ENCODE data around the gene ELSPBP1.

ELSPBP1 gene

GRCh38 chr19:48041877-48042580 lies 47.6 kb downstream of the ELSPBP1 start:
- no peak for TF ChIP-seq YY1 (IDR thresholded peaks at IDR 0.05; ENCODE audit: low read depth)
- no peak for TF ChIP-seq TAF1 (IDR thresholded peaks at IDR 0.05; ENCODE audit: low read depth)
- no peak for TF ChIP-seq FOXM1 (IDR thresholded peaks at IDR 0.05; ENCODE audit: borderline replicate concordance, low read depth)
- no peak for TF ChIP-seq EP300 (IDR thresholded peaks at IDR 0.05; ENCODE audit: borderline replicate concordance)
- TF ChIP-seq CEBPB (IDR thresholded peaks at IDR 0.05): no peak
- no peak for TF ChIP-seq CREB1 (IDR thresholded peaks at IDR 0.05; ENCODE audit: low read depth)
- TF ChIP-seq RAD21 (IDR thresholded peaks at IDR 0.05; ENCODE audit: low read depth): no peak
- no peak for TF ChIP-seq NFIC (IDR thresholded peaks at IDR 0.05)
- TF ChIP-seq USF1 (IDR thresholded peaks at IDR 0.05): no peak
- no peak for TF ChIP-seq MAX (IDR thresholded peaks at IDR 0.05)
- no peak for TF ChIP-seq ZBTB7A (IDR thresholded peaks at IDR 0.05; ENCODE audit: low read depth)
- TF ChIP-seq TEAD4 (IDR thresholded peaks at IDR 0.05): no peak
- TF ChIP-seq REST (IDR thresholded peaks at IDR 0.05; ENCODE audit: low read depth): no peak
- no peak for TF ChIP-seq EGR1 (IDR thresholded peaks at IDR 0.05)
- TF ChIP-seq TCF12 (IDR thresholded peaks at IDR 0.05; ENCODE audit: low read depth): no peak

GRCh38 chr19:48043675-48044258 lies 49.3 kb downstream of the ELSPBP1 start, which contains the start of gene CABP5:
TSS of gene CABP5 (minus strand) at chr19:48044079. CDS start at chr19:48043922, 157 bp downstream.
- no peak for TF ChIP-seq TEAD4 (IDR thresholded peaks at IDR 0.05)
- no peak for TF ChIP-seq EP300 (IDR thresholded peaks at IDR 0.05; ENCODE audit: borderline replicate concordance)
- TF ChIP-seq RAD21 (IDR thresholded peaks at IDR 0.05; ENCODE audit: low read depth): no peak
- no peak for TF ChIP-seq TCF12 (IDR thresholded peaks at IDR 0.05; ENCODE audit: low read depth)

GRCh38 chr19:48044561-48044960 lies 50.1 kb downstream of the ELSPBP1 start:
- TF ChIP-seq TAF1 (IDR thresholded peaks at IDR 0.05; ENCODE audit: low read depth): no peak
- no peak for TF ChIP-seq CREB1 (IDR thresholded peaks at IDR 0.05; ENCODE audit: low read depth)
- TF ChIP-seq FOXM1 (IDR thresholded peaks at IDR 0.05; ENCODE audit: borderline replicate concordance, low read depth): no peak
- no peak for TF ChIP-seq ZBTB7A (IDR thresholded peaks at IDR 0.05; ENCODE audit: low read depth)
- TF ChIP-seq EP300 (IDR thresholded peaks at IDR 0.05; ENCODE audit: borderline replicate concordance): no peak
- TF ChIP-seq EGR1 (IDR thresholded peaks at IDR 0.05): no peak
- TF ChIP-seq MAX (IDR thresholded peaks at IDR 0.05): no peak
- TF ChIP-seq YY1 (IDR thresholded peaks at IDR 0.05; ENCODE audit: low read depth): no peak
- TF ChIP-seq TEAD4 (IDR thresholded peaks at IDR 0.05): no peak
- no peak for TF ChIP-seq USF1 (IDR thresholded peaks at IDR 0.05)
- TF ChIP-seq CEBPB (IDR thresholded peaks at IDR 0.05): no peak
- no peak for TF ChIP-seq TCF12 (IDR thresholded peaks at IDR 0.05; ENCODE audit: low read depth)
- TF ChIP-seq RAD21 (IDR thresholded peaks at IDR 0.05; ENCODE audit: low read depth): no peak
- TF ChIP-seq REST (IDR thresholded peaks at IDR 0.05; ENCODE audit: low read depth): no peak
- no peak for TF ChIP-seq NFIC (IDR thresholded peaks at IDR 0.05)

GRCh38 chr19:48051335-48052033 lies 57.1 kb downstream of the ELSPBP1 start:
- no peak for TF ChIP-seq TCF12 (IDR thresholded peaks at IDR 0.05; ENCODE audit: low read depth)
- TF ChIP-seq CREB1 (IDR thresholded peaks at IDR 0.05; ENCODE audit: low read depth): no peak
- no peak for TF ChIP-seq MAX (IDR thresholded peaks at IDR 0.05)
- TF ChIP-seq YY1 (IDR thresholded peaks at IDR 0.05; ENCODE audit: low read depth): no peak
- no peak for TF ChIP-seq RAD21 (IDR thresholded peaks at IDR 0.05; ENCODE audit: low read depth)
- no peak for TF ChIP-seq NFIC (IDR thresholded peaks at IDR 0.05)
- no peak for TF ChIP-seq CEBPB (IDR thresholded peaks at IDR 0.05)

- TF ChIP-seq ZBTB7A (IDR thresholded peaks at IDR 0.05; ENCODE audit: low read depth) (no peak), EGR1 (IDR thresholded peaks at IDR 0.05) (no peak), NFIC (IDR thresholded peaks at IDR 0.05) (no peak)
These were observed 58.6 kb downstream of the ELSPBP1 start for GRCh38 chr19:48053076-48053475.
